Activated CD8-positive, alpha-beta memory T cell treated with anti-CD3 and anti-CD28 coated beads, Interleukin-2, amount 50 U/mL, for 48 hours (primary cell): ENCODE measurements around the gene IL31RA.
"Not testable (repeated sequence)": the region's sequence is repeated elsewhere in the genome, so short reads cannot be mapped to it uniquely, and the experiment has no call there.

ENCODE experiments used
- DNase-seq: peaks from one replicate; pipeline ENCODE4 v3.0.0-alpha.2; 2020

IL31RA gene

GRCh38 chr5:55850839-55851674 is at the start of gene IL31RA:
IL31RA (plus strand) TSS chr5:55851357; CDS start chr5:55851571, 214 bp downstream.
- DNase-seq = no peak

GRCh38 chr5:55808814-55809213 is 42.3 kb upstream of the IL31RA start:
- DNase-seq = not testable (repeated sequence)

- not testable (repeated sequence) for DNase-seq
These were observed 35.2 kb upstream of the IL31RA start for GRCh38 chr5:55815939-55816338.

- no peak for DNase-seq
These were observed 34.8 kb upstream of the IL31RA start for GRCh38 chr5:55816342-55816741.

GRCh38 chr5:55817030-55817429 is 34.1 kb upstream of the IL31RA start:
- no peak for DNase-seq

- no peak for DNase-seq
These were observed 30.7 kb upstream of the IL31RA start for GRCh38 chr5:55820488-55820887.

- no peak for DNase-seq
These were observed 29.2 kb upstream of the IL31RA start for GRCh38 chr5:55821731-55822512.

GRCh38 chr5:55823151-55823796 is 27.9 kb upstream of the IL31RA start:
- DNase-seq = no peak

- DNase-seq = no peak
These were observed 21.2 kb upstream of the IL31RA start for GRCh38 chr5:55829956-55830355.

GRCh38 chr5:55832446-55832845 is 18.7 kb upstream of the IL31RA start:
- DNase-seq = no peak

GRCh38 chr5:55836191-55836590 is 15.0 kb upstream of the IL31RA start:
- no peak for DNase-seq

- DNase-seq = no peak
These were observed 9.2 kb upstream of the IL31RA start for GRCh38 chr5:55841976-55842375.

- DNase-seq = no peak
These were observed 3.3 kb upstream of the IL31RA start for GRCh38 chr5:55847837-55848236.

GRCh38 chr5:55848783-55849182 is 2.4 kb upstream of the IL31RA start:
- DNase-seq = no peak

GRCh38 chr5:55851675-55851979 is 470 bp downstream of the IL31RA start:
- no peak for DNase-seq

- DNase-seq = no peak
These were observed 1.3 kb downstream of the IL31RA start for GRCh38 chr5:55852503-55852902.

GRCh38 chr5:55853041-55853670 is 2.0 kb downstream of the IL31RA start:
- DNase-seq = no peak

GRCh38 chr5:55853818-55854217 is 2.7 kb downstream of the IL31RA start:
- DNase-seq = no peak

GRCh38 chr5:55855509-55855908 is 4.4 kb downstream of the IL31RA start:
- no peak for DNase-seq

- DNase-seq = no peak
These were observed 5.5 kb downstream of the IL31RA start for GRCh38 chr5:55856516-55857246.

GRCh38 chr5:55857247-55857640 is 6.1 kb downstream of the IL31RA start:
- DNase-seq = no peak

GRCh38 chr5:55858104-55858503 is 6.9 kb downstream of the IL31RA start:
- DNase-seq = no peak

- no peak for DNase-seq
These were observed 9.1 kb downstream of the IL31RA start for GRCh38 chr5:55860288-55860687.
